Embryonic facial prominence (tissue), 1 donor: Measurements from ENCODE around the gene TPM1.

Experiments used
- DNase-seq: peaks from one replicate; pipeline ENCODE4 v3.0.0-alpha.2; 2016; ENCODE audit errors: extremely low spot score

Gene TPM1

GRCh38 chr15:63054985-63055384 lies 12.4 kb downstream of the TPM1 start:
- DNase-seq: no peak

DNA sequence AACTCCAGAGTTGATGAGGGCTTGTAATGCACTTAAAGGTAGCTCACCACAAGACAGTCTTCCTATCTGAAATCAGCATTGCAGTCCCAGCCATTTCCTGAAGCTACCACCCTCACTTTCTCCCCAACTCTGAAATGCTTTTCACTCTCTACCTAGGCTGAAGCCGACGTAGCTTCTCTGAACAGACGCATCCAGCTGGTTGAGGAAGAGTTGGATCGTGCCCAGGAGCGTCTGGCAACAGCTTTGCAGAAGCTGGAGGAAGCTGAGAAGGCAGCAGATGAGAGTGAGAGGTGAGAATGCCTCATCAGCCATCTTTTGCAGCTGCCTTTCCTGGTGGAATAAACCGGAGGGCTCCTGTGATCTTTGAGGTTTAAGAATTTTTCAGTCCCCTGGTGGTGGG lies 14.3 kb downstream of the TPM1 start:
- DNase-seq: no peak

- DNase-seq: no peak
Observed at GRCh38 chr15:63057468-63058345, 15.2 kb downstream of the TPM1 start.

GRCh38 chr15:63059075-63059474 lies 16.5 kb downstream of the TPM1 start:
- no peak for DNase-seq

- DNase-seq: no peak
Observed at GRCh38 chr15:63059573-63060216, 17.1 kb downstream of the TPM1 start.

- DNase-seq: no peak
Observed at GRCh38 chr15:63060699-63061098, 18.2 kb downstream of the TPM1 start.

GRCh38 chr15:63061975-63062374 lies 19.4 kb downstream of the TPM1 start:
- DNase-seq: no peak

DNA sequence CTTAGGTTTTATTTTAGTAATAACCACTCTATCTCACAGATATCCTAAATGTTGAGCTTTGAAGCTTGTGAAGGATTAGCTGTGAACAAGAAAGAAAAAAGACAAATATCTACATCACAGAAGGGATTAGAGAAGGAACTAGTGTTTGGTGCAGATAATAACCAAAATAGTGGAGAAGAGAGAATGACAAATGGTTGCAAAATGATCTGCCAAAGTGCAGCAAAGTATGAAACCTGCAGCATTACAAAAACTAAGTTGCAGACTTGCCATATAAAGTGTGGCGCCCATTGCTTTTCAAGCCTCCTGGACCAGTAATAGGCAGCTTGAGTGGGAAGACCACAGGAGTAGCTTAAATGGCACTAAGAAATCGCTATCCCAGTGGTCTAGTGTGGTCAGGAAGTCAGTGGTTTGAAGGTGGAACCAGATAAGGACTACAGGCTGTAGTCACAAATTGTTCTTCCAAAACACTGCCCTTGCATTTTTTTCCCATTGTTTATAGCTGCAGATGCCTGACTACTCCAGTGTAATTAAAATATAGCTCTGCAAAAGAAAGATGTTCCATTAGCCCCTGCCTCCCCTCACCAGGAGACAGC lies 20.7 kb downstream of the TPM1 start:
- DNase-seq: no peak

DNA sequence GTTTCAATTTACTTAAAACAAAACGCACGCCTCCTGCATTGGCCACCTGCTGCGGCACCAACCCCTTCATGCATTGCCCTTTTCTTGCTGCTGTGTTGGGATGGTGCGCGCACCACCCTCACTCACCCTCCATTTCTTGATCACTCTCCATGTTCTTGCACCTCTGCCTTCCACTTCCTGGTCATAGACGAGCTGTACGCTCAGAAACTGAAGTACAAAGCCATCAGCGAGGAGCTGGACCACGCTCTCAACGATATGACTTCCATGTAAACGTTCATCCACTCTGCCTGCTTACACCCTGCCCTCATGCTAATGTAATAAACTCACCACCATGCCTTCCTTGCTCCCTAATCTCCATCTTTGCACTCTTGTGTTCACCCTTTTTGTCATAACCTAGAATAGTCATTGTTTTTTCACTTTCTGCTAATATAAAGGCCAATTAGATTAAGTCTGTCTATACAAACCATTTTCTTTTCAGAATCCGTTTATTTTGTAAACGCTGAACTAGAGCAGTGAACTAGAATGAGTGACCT lies 21.4 kb downstream of the TPM1 start:
- no peak for DNase-seq

DNA sequence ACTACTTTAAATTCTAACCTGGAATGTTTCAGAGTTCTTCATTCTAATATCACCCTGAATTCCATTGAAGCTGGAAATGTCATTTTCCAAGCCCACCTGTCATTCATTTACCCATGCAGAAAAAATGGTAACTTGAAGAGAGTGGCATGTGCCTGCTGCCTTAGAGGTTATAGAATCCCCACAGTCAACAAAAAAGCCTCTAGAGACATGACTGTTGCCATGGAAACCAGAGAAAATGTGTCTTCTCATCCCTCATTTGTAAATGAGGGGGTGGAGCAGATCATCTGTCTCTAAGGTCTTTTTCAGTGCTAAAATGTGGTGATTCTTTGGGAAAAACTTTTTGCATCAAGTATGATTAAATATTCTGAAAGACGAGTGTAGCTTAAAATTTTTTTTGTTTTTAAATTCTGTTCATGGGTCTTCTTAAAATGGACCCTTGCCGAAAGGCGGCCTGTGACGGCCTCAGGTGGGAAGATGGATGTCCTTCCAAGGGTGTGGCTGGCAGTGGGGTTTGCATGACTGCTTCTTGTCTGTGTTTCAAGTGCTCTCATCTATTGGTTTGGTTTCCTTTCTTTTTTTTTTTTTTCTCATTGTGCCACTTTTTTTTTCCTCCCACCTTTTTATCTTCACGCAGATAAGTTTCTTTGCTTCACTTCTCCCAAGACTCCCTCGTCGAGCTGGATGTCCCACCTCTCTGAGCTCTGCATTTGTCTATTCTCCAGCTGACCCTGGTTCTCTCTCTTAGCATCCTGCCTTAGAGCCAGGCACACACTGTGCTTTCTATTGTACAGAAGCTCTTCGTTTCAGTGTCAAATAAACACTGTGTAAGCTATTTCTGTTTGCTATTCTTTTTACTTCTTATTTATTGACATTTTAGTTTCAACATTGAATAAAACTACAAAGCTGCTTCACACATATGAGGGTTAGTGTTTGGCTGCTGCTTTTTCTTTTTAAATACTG lies 23.0 kb downstream of the TPM1 start:
- DNase-seq: no peak

DNA sequence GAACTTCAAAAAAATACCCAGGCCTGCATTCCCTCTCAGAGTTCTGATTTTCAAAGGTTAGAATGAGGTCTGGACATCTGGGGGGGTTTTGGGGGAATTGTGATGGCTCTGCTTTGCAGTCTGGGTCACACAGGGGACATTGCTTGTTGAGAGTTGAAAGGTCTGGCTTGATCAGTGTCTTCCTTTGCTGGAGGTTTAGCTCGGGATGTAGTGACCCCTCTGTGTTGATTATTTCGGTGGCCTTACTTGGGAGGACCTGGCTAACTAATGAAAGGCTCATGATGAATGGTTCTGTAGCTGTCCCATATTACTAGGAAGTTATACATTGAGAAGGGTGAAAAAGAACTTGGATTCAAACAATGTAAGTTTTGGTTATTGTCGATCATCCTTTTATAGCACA lies 23.7 kb downstream of the TPM1 start:
- DNase-seq: no peak

- DNase-seq: no peak
Observed at GRCh38 chr15:63067306-63067705, 24.8 kb downstream of the TPM1 start.

DNA sequence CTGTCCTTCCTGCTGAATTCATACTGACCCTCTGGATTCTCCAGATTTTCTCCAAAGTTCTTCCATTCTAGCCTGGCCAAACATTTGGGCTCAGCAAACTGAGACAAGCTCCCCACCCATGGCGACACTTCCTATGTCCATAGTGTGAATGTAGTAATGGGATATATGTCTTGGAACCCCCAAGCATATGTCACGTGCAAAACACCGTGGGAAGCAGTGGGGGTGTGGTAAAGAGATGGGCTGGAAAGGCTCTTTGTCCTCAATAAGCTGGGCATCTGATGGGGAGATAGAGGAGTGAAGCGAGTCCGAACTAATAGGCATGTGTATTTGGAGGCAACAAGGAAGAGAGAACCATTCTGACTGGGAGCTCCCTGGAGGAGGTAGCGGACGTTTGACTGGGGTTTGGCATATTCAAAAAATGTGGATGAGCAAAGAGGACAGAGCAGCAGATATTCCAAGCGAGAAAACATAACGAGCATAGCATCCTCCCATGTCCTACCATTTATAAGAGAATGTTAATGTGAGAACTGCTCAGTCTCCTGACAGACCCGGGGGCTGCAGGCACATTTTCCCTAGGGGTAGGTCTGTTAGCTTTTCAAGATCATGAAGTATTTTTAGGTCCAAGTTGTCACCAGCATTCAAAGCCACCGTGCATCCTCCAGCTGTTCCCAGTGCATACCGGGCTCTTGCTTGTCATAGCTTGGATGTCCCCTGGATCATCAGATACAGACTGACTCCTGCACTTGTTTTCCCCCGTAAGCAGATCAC lies 25.6 kb downstream of the TPM1 start:
- DNase-seq: no peak

DNA sequence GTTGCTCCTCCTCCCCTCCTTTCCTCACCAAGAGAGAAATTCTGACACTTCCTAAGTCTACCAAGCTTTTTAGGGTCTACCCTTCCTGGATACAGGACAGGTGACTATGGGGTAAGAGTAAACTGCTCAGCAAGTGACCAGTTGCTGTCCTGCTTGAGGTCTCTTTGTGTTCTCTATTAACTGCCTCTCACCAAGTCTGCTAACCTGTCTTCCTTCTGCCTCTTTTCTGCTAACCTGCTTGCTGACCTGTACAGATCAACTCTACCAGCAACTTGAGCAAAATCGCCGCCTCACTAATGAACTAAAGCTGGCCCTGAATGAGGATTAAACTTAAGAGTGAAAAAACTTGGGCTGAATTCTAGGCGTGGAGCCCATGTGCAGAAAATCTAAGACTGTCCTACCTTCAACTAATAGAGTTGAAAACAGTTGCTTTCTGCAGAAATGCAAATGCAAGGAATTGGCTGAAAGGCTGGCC lies 27.1 kb downstream of the TPM1 start:
- DNase-seq: no peak

GRCh38 chr15:63070681-63071129 lies 28.2 kb downstream of the TPM1 start:
- no peak for DNase-seq

DNA sequence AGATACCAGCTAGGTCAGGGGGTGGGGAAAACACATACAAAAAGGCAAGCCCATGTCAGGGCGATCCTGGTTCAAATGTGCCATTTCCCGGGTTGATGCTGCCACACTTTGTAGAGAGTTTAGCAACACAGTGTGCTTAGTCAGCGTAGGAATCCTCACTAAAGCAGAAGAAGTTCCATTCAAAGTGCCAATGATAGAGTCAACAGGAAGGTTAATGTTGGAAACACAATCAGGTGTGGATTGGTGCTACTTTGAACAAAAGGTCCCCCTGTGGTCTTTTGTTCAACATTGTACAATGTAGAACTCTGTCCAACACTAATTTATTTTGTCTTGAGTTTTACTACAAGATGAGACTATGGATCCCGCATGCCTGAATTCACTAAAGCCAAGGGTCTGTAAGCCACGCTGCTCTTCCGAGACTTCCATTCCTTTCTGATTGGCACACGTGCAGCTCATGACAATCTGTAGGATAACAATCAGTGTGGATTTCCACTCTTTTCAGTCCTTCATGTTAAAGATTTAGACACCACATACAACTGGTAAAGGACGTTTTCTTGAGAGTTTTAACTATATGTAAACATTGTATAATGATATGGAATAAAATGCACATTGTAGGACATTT lies 28.9 kb downstream of the TPM1 start:
- DNase-seq: no peak

DNA sequence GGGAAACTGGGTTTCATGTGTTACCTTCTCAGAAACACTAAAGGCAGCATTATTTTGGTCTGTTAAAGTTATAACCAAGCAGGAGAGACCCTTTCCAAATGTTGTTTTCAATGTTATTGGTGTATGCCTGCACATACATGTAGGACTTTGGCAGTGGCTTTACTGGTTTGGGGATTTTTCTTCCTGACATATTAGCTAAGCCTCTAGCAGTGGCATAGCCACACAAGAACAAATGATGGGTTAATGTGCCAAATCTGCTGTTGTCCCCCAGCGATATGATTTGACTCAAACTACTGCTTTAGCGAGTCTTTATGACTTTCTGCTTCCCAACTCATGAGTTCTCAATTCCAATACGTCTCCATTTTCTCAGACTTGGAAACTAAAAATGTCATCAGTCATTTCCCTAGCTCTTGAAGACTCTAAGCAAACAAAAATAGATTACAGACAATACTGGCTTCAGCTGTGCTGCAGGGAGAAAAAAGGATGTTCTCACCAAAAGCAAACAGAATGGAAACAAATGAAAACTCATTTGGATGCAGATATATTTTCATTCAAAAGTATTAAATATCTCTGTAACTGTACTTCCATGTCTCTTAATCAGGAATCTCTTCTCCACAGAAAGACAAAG lies 29.6 kb downstream of the TPM1 start:
- DNase-seq: no peak

GRCh38 chr15:63072809-63073277 lies 30.3 kb downstream of the TPM1 start:
- DNase-seq: no peak

DNA sequence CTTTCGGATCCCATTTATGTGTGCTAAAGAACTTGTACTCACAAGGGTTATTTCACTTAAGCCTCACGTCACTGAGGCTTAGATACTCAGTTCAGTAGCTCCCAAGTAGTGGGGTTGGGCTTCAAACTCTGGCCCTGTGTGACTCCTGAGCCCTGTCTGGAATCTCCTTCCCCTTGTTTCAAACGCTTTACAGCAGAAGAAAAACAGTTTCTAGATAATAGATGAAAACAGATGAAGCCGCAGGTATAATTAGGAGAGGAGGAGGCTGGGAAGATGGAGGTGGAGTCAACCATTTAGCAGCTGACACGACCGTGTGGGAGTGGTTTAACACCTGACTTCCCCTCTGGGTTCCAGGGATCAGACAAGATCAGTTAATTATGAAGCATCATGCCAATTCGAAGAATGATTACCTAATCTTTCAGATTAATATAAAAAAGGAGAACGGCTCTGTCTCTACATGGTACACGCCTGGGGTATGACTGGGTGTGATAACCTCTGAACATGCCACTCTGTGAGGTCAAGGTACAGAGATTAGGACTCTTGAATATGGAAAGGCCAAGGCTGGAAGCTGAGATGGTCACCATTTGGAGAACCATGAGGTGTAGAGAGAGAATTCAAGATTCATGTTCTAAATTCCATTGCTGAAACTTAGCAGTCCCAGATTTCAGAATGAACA lies 31.1 kb downstream of the TPM1 start:
- DNase-seq: no peak
